Vagina (tissue), 2 donors: ENCODE data around the gene SH3BGRL2. TPM values are rescaled to one million over a fixed set of nuclear protein-coding genes. Genes with fewer than 3 reads are reported as not detected.

ENCODE experiments used
- DNase-seq, 2 donors: peaks; one replicate each; pipeline ENCODE4 v3.0.0-alpha.2; 2017; ENCODE audit errors: extremely low spot score in 2 of 2
- H3K27ac ChIP-seq: fragments of 200-600 bp; sonication (generic); one replicate; pipeline ENCODE4 v1.5.1; 2019
- H3K27me3 ChIP-seq: fragments of 200-600 bp; sonication (generic); one replicate; pipeline ENCODE4 v1.5.1; 2019
- H3K36me3 ChIP-seq, 2 donors: fragments of 200-600 bp; sonication (generic); one replicate each; pipeline ENCODE4 v1.5.1; 2017 to 2019
- H3K4me1 ChIP-seq: fragments of 200-600 bp; sonication (generic); one replicate; pipeline ENCODE4 v1.5.1; 2019
- H3K4me3 ChIP-seq, 2 donors: fragments of 200-600 bp; sonication (generic); 1 replicate in 1 of 2; 2 replicates in 1 of 2; pipeline ENCODE4 v1.5.1; 2016 to 2019
- H3K9me3 ChIP-seq: fragments of 200-600 bp; sonication (generic); one replicate; pipeline ENCODE4 v1.5.1; 2019
- CTCF ChIP-seq, 3 experiments: fragments of 450-650 bp in 2 of 3; fragments of 200-600 bp in 1 of 3; sonication (generic) in 1 of 3; IDR thresholded peaks; one replicate each; pipeline ENCODE4 v1.5.1; 2017 to 2019; ENCODE audit warnings: antibody characterized with exemption in 3 of 3, mild to moderate bottlenecking in 2 of 3, moderate library complexity in 2 of 3
- POLR2A ChIP-seq, 2 donors: fragments of 450-650 bp; IDR thresholded peaks; one replicate each; pipeline ENCODE4 v1.6.1; 2017; ENCODE audit warnings: antibody characterized with exemption in 2 of 2, mild to moderate bottlenecking in 2 of 2, moderate library complexity in 2 of 2
- POLR2AphosphoS5 ChIP-seq, 2 donors: sonication (generic); formaldehyde crosslinking; IDR thresholded peaks; one replicate each; pipeline ENCODE4 v1.9.0; 2017; ENCODE audit warnings: antibody characterized with exemption in 2 of 2, mild to moderate bottlenecking in 2 of 2, low read depth in 1 of 2; ENCODE audit not compliant: insufficient read depth in 1 of 2
- intact Hi-C: fragments of 100-400 bp; cut with DNase I; formaldehyde crosslinking; loops from one replicate; pipeline ENCODE4 v1.15.1; 2023
- total RNA-seq: library from RNA; depleted of rRNA; stranded (reverse); fragments of >200 nt; gene quantifications from one replicate; pipeline ENCODE4 v1.2.3, GENCODE V29; 2016

The SH3BGRL2 gene
- total RNA-seq, 1 donor from 2014 or later, result 38.3 TPM

- intact Hi-C loops, result no loop called here
- no peaks in the 10 kb centered on the region for H3K4me1 ChIP-seq
- DNase-seq, result no peak
Observed at GRCh38 chr6:79694156-79694555, 63.0 kb downstream of the SH3BGRL2 start.

GRCh38 chr6:79694623-79695343 lies 63.7 kb downstream of the SH3BGRL2 start:
- Histone ChIP-seq H3K9me3 (no peaks in the 10 kb centered on the region), H3K27me3 (no peaks in the 10 kb centered on the region), H3K4me3 (no peak overlapping the region), H3K36me3 (no peaks in the 10 kb centered on the region), H3K4me1 (no peaks in the 10 kb centered on the region), H3K27ac (no peak overlapping the region)
- intact Hi-C loops, result no loop called here
- TF ChIP-seq POLR2A (IDR thresholded peaks at IDR 0.05) (no peak), CTCF (IDR thresholded peaks at IDR 0.05) (no peak), POLR2AphosphoS5 (IDR thresholded peaks at IDR 0.05; ENCODE audit: insufficient read depth in 1 of 2, low read depth in 1 of 2) (no peak)
- no peak for DNase-seq

More at GRCh38 chr6:79694156-79694555, 63.0 kb downstream of the SH3BGRL2 start:
- no peak overlapping the region for H3K4me3 ChIP-seq
- H3K9me3 ChIP-seq, result no peaks in the 10 kb centered on the region
- TF ChIP-seq POLR2A (IDR thresholded peaks at IDR 0.05) (no peak), POLR2AphosphoS5 (IDR thresholded peaks at IDR 0.05; ENCODE audit: insufficient read depth in 1 of 2, low read depth in 1 of 2) (no peak)
- H3K27ac ChIP-seq, result no peak overlapping the region
- no peaks in the 10 kb centered on the region for H3K27me3 ChIP-seq
- H3K36me3 ChIP-seq, result no peaks in the 10 kb centered on the region

- intact Hi-C loops, result no loop called here
- no peak for DNase-seq
- Histone ChIP-seq H3K27me3 (no peaks in the 10 kb centered on the region), H3K27ac (no peak overlapping the region), H3K4me3 (no peak overlapping the region), H3K4me1 (no peaks in the 10 kb centered on the region), H3K9me3 (no peaks in the 10 kb centered on the region), H3K36me3 (no peaks in the 10 kb centered on the region)
- no peak for TF ChIP-seq POLR2A (IDR thresholded peaks at IDR 0.05)
- TF ChIP-seq CTCF (IDR thresholded peaks at IDR 0.05), result no peak
- no peak for TF ChIP-seq POLR2AphosphoS5 (IDR thresholded peaks at IDR 0.05; ENCODE audit: insufficient read depth in 1 of 2, low read depth in 1 of 2)
Observed at GRCh38 chr6:79697430-79697829, 66.3 kb downstream of the SH3BGRL2 start.

GRCh38 chr6:79699606-79700005 lies 68.5 kb downstream of the SH3BGRL2 start:
- intact Hi-C loops, result no loop called here
- Histone ChIP-seq H3K4me3 (no peak overlapping the region), H3K4me1 (no peaks in the 10 kb centered on the region), H3K27ac (no peak overlapping the region), H3K9me3 (no peaks in the 10 kb centered on the region), H3K36me3 (no peaks in the 10 kb centered on the region), H3K27me3 (no peaks in the 10 kb centered on the region)
- no peak for DNase-seq
- TF ChIP-seq CTCF (IDR thresholded peaks at IDR 0.05) (no peak), POLR2A (IDR thresholded peaks at IDR 0.05) (no peak), POLR2AphosphoS5 (IDR thresholded peaks at IDR 0.05; ENCODE audit: insufficient read depth in 1 of 2, low read depth in 1 of 2) (no peak)

- no peak for DNase-seq
- H3K9me3 ChIP-seq, result no peaks in the 10 kb centered on the region
- no peaks in the 10 kb centered on the region for H3K36me3 ChIP-seq
- TF ChIP-seq POLR2AphosphoS5 (IDR thresholded peaks at IDR 0.05; ENCODE audit: insufficient read depth in 1 of 2, low read depth in 1 of 2), result no peak
- no peak for TF ChIP-seq POLR2A (IDR thresholded peaks at IDR 0.05)
- TF ChIP-seq CTCF (IDR thresholded peaks at IDR 0.05), result no peak
- H3K4me1 ChIP-seq, result no peaks in the 10 kb centered on the region
- H3K27ac ChIP-seq, result no peak overlapping the region
- intact Hi-C loops, result no loop called here
- no peak overlapping the region for H3K4me3 ChIP-seq
- no peaks in the 10 kb centered on the region for H3K27me3 ChIP-seq
Observed at GRCh38 chr6:79702691-79703090, 71.6 kb downstream of the SH3BGRL2 start.
